Mucosa of descending colon (tissue), 3 donors: Measurements from ENCODE around the gene GJC1. TPM values are rescaled to one million over a fixed set of nuclear protein-coding genes. Genes with fewer than 3 reads are reported as not detected.

Source experiments
- ATAC-seq: fragments of 200-7000 bp; cut with Tn5 transposase; one replicate; pipeline ENCODE4 v1.9.1; 2020; ENCODE audit warnings: mild to moderate bottlenecking, moderate library complexity
- DNase-seq, 3 donors: peaks; one replicate each; pipeline ENCODE4 v3.0.0-alpha.2; 2020
- H3K36me3 ChIP-seq: fragments of 200-600 bp; one replicate; pipeline ENCODE4 v1.8.0; 2021; ENCODE audit warnings: low read depth, mild to moderate bottlenecking
- H3K4me1 ChIP-seq: fragments of 200-600 bp; one replicate; pipeline ENCODE4 v1.8.0; 2021; ENCODE audit warnings: low read depth, mild to moderate bottlenecking
- H3K4me3 ChIP-seq: fragments of 200-600 bp; one replicate; pipeline ENCODE4 v1.8.0; 2021; ENCODE audit warnings: mild to moderate bottlenecking
- H3K9me3 ChIP-seq: fragments of 200-600 bp; one replicate; pipeline ENCODE4 v1.8.0; 2021; ENCODE audit warnings: mild to moderate bottlenecking
- intact Hi-C, 2 donors: fragments of 100-400 bp; cut with DNase I in 1 of 2; cut with micrococcal nuclease in 1 of 2; formaldehyde crosslinking; loops; one replicate each; pipeline versions ENCODE4 v1.11.0 to v1.11.1; 2022; cut with DNase I, micrococcal nuclease
- total RNA-seq, 3 donors: library from RNA; stranded (reverse); fragmentation: NEBNext Ultra II Directional in 2 of 3; extraction: Animal tissue kit (Norgen Biotek cat#: 25700) in 2 of 3; gene quantifications; one replicate each; pipeline versions ENCODE4 v1.2.1 to v1.2.4, GENCODE V29; 2021 to 2023
- TF ChIP-seq, protein P1 (sequence below): fragments of 200-600 bp; IDR thresholded peaks from one replicate; pipeline ENCODE4 v1.8.0; 2022; ENCODE audit warnings: antibody characterized with exemption, mild to moderate bottlenecking
- donor health status: DM: no; HTN: no; CAD: no; lungs with moderate emphysema.
- donor health status: DM: no; HTN: no; CAD: no.
- donor health status: DM: no; HTN: yes; CAD: no.

Gene GJC1
- total RNA-seq, 3 donors from 2014 or later = 2.2 to 140 (median 5.7) TPM

DNA sequence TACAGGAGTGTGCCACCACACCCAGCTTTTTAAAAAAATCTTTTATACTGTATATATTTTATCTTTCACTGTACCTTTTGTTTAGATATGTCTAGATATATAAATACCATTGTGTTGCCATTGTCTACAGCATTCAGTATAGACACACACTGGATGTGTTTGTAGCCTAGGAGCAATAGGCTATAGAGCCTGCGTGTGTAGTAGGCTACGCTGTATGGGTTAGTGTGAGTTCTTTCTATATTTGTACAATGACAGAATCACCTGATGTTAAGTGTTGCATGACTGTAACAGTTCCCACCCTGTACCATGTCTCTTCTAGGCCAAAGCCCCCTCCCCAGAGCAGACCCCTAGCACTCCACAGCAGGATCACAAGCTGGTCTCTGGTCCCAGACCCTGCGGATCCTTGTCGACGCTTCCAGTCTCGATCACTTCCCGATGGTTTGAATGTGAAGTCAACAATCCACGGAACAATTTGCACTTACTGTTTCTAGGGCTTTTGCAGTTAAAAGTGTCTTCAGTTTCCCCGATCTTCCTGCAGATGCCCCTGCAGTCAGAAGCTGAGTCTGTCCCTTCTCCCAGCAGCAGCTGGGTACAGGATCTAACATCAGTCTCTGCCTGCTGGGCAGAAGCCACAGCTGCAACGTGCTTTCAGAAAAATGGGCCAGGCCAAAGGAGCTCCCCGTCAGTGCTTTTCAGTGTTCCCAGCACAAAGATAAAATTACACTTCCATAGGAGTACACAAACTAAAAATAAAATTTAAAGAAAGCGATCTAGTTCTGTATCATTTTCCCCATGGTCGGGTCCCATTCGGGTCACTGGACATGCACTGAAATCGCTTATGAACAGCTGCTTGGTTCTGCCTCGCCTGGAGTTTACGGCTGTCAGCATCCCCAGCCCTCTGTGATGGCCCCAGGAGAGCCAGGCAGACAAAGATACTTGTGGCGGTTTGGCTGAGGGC is 35.9 kb downstream of the GJC1 start:
- no peak for DNase-seq
- intact Hi-C loops = no loop called here
- no peaks in the 10 kb centered on the region for H3K36me3 ChIP-seq
- no peak overlapping the region for H3K4me3 ChIP-seq
- TF ChIP-seq, protein P1, sequence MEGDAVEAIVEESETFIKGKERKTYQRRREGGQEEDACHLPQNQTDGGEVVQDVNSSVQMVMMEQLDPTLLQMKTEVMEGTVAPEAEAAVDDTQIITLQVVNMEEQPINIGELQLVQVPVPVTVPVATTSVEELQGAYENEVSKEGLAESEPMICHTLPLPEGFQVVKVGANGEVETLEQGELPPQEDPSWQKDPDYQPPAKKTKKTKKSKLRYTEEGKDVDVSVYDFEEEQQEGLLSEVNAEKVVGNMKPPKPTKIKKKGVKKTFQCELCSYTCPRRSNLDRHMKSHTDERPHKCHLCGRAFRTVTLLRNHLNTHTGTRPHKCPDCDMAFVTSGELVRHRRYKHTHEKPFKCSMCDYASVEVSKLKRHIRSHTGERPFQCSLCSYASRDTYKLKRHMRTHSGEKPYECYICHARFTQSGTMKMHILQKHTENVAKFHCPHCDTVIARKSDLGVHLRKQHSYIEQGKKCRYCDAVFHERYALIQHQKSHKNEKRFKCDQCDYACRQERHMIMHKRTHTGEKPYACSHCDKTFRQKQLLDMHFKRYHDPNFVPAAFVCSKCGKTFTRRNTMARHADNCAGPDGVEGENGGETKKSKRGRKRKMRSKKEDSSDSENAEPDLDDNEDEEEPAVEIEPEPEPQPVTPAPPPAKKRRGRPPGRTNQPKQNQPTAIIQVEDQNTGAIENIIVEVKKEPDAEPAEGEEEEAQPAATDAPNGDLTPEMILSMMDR = no peak
- no peaks in the 10 kb centered on the region for H3K9me3 ChIP-seq
- no peak for ATAC-seq
- no peaks in the 10 kb centered on the region for H3K4me1 ChIP-seq

DNA sequence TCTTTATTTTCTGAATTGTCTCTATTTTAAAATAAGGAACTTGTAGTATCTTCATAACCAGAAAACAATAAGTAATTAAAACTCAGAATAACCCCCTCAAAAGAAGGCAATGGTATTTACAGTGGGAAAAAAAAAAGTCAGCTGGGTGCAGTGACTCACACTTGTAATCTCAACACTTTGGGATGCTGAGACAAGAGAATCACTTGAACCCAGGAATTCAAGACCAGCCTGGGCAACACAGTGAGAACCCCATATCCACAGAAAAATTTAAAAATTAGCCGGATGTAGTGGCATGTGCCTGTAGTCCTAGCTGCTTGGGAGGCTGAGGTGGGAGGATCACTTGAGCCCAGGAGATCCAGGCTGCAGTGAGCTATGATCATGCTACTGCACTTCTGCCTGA is 37.8 kb downstream of the GJC1 start:
- DNase-seq (no peak), ATAC-seq (no peak)
- TF ChIP-seq, protein P1 = no peak
- no peaks in the 10 kb centered on the region for H3K9me3 ChIP-seq
- H3K36me3 ChIP-seq = no peaks in the 10 kb centered on the region
- H3K4me3 ChIP-seq = no peak overlapping the region
- H3K4me1 ChIP-seq = no peaks in the 10 kb centered on the region
- intact Hi-C loops = no loop called here

DNA sequence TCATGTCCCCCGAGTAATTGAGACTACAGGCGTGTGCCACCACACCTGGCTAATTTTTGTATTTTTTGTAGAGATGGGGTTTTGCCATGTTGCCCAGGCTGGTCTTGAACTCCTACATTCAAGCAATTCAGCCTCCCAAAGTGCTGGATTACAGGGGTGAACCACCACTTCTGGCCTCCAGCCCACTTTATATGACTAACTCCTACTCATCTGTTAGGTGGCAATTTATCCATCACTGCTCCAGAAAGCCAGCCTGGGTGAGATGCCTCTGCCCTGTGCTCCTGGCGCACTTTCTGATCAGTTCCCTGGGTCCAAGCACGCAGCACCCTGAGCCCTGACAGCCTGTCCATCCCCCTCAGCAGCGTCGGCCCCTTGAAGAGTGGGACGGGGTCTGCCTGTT is 41.9 kb downstream of the GJC1 start:
- intact Hi-C loops = no loop called here
- ATAC-seq (no peak), DNase-seq (no peak)
- Histone ChIP-seq H3K9me3 (no peaks in the 10 kb centered on the region), H3K4me1 (no peaks in the 10 kb centered on the region), H3K36me3 (no peaks in the 10 kb centered on the region), H3K4me3 (no peak overlapping the region)
- TF ChIP-seq, protein P1 = no peak

DNA sequence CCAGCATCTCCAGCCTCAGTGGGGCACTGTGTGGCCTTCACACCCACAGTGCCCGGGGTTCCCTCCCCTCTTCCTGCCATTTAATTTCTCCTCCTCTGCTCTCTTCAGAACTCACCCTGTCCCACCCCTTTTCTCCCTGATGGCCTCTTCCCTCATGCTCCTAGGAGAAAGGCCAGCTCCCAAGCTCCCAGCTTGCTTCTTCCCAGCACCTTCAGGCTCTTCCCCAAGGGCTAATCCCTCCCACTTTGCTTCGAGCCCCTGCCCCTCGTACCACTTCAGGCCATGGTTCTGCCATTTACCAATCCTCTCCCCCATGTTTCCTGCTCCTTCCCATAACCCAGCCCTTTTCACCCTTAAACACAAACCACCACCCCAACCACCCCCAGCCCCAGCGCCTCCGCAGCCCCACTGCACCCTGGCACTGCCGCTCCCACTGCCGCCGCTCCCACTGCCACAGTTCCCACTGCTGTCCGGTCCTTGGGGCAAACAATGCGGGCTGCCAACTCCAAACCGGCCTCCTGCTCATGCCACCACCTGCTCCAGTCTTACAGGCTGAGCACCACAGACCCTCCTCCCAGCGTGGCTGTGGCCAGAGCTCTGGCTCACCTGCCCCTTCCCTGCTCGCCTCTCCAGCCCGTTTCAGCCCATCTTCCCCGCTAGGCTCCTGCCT is 42.7 kb downstream of the GJC1 start:
- no peak overlapping the region for H3K4me3 ChIP-seq
- TF ChIP-seq, protein P1 = no peak
- intact Hi-C loops = no loop called here
- ATAC-seq (no peak), DNase-seq (peak in 1 of 3 donors; percentile 31)
- no peaks in the 10 kb centered on the region for H3K36me3 ChIP-seq
- no peaks in the 10 kb centered on the region for H3K4me1 ChIP-seq
- H3K9me3 ChIP-seq = no peaks in the 10 kb centered on the region

DNA sequence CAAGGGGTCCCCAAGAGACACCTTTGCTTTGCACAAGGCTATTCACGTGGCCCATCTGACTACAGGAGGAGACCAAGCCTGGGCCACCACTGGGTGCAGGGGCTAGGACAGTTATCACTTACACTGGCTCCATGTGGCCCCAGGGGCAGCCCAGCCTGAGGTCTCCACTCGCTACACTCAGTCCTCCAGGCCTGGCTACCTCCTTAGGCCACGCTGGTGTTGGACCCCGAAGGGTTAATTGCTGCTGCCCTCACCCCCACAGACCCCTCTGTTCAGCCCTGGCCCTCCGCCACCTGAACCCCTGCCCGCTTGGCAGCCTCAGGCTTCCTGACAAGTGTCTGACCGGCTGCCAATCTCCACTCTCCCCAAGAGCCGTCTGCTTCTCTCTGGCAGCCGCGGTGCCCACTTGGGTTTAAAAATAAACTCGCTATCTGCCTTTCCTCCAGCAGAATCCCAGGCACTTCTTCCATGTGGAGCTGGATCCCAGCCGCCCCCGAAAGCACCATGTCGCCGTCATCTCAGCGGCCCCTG is 43.5 kb downstream of the GJC1 start:
- peak in 1 of 3 donors; percentile 38 for DNase-seq
- Histone ChIP-seq H3K4me3 (no peak overlapping the region), H3K4me1 (no peaks in the 10 kb centered on the region), H3K36me3 (no peaks in the 10 kb centered on the region), H3K9me3 (no peaks in the 10 kb centered on the region)
- ATAC-seq = no peak
- TF ChIP-seq, protein P1 = no peak
- intact Hi-C loops = no loop called here
